Activated CD8-positive, alpha-beta memory T cell treated with anti-CD3 and anti-CD28 coated beads, Interleukin-2, amount 10 ng/mL, durations not matched to agents 7 days and 5 days (primary cell): Measurements from ENCODE around the gene PIGL. TPM values are rescaled to one million over a fixed set of nuclear protein-coding genes. Genes with fewer than 3 reads are reported as not detected.
A peak's percentile ranks its signal among the peaks of the same experiment; 100 is the strongest.

Experiments
- ATAC-seq: fragments of 150-1000 bp; cut with Tn5 transposase; one replicate; pipeline ENCODE4 v1.10.0; 2021; ENCODE audit warnings: moderate library complexity
- CTCF ChIA-PET: fragments of 350-600 bp; sonication (Branson Sonifier 250); formaldehyde crosslinking; loops from one replicate; lab custom pipeline; 2021; ENCODE audit warnings: antibody characterized with exemption; lab: Charles Lee
- DNase-seq: peaks from one replicate; pipeline ENCODE4 v3.0.0-alpha.2; 2020
- H3K27ac Mint-ChIP-seq: one replicate; pipeline ENCODE4 v1.8.0; 2021; ENCODE audit warnings: mild to moderate bottlenecking, mixed read lengths
- H3K27me3 Mint-ChIP-seq: one replicate; pipeline ENCODE4 v1.8.0; 2021; ENCODE audit warnings: mixed read lengths
- H3K36me3 Mint-ChIP-seq: one replicate; pipeline ENCODE4 v1.8.0; 2021; ENCODE audit warnings: mild to moderate bottlenecking, mixed read lengths
- H3K4me1 Mint-ChIP-seq: one replicate; pipeline ENCODE4 v1.8.0; 2021; ENCODE audit warnings: mixed read lengths
- H3K4me3 Mint-ChIP-seq: one replicate; pipeline ENCODE4 v1.8.0; 2021; ENCODE audit warnings: mild to moderate bottlenecking, moderate library complexity, mixed read lengths
- H3K9me3 Mint-ChIP-seq: one replicate; pipeline ENCODE4 v1.8.0; 2022; ENCODE audit warnings: low read depth, mixed read lengths
- microRNA-seq: library from miRNA; unstranded; fragments of <30 nt; microRNA quantifications from one replicate; pipeline ENCODE4 v1.2.0, GENCODE V29; 2022
- total RNA-seq, 2 experiments: library from RNA; stranded (reverse); gene quantifications; one replicate each; pipeline ENCODE4 v1.2.3, GENCODE V29; 2021

Gene PIGL
- total RNA-seq, 2 experiments from 2014 or later: 27.9 to 37.6 TPM

DNA sequence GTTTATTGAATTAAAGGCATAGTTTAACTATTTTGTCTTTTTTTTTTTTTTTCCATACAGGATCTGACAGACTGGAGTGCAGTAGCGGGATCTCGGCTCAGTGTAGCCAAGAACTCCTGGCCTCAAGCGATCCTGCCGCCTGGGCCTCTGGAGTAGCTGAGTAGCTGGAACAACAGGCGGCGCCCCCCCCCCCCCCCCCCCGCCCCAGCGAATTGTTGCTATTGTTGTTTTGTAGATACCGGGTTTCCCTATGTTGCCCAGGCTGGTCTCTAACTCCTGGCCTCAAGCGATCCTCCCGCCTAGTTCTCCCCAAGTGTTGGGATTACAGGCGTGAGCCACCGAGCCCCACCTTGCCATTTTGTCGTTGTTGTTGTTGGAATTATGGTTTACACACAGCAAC lies 137.6 kb downstream of the PIGL start:
- DNase-seq (no peak), ATAC-seq (no peak)
- Mint-ChIP-seq H3K27me3 (peaks cover 23% of the 10 kb centered on the region), H3K9me3 (no peaks in the 10 kb centered on the region), H3K27ac (no peak overlapping the region), H3K36me3 (no peaks in the 10 kb centered on the region), H3K4me1 (peaks cover 21% of the 10 kb centered on the region), H3K4me3 (peak overlapping the region; percentile 24)
- CTCF ChIA-PET: interaction anchor here (1.8 kb wide), 1 partner anchor 9 kb away, joined by 9 read pairs; no protein-coding TSS in a partner anchor

DNA sequence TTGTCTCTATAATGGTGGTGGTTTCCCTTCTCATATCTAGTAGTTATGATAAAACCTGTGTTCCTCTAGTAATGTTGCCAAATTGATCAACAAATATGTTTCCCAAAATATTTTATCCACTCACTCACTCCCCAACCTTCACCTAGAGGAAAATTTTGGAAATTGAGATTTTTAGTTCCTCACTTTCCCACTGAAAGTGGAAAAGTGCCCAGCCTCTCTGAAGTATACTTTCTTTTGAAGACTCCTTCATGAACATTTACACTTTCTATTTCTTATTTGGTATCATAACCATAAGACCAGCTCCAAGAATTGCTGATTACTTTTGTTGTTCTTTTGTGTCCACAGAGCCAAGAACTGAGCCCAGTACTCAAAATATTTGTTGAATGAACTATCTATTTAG lies 141.4 kb downstream of the PIGL start:
- Mint-ChIP-seq H3K4me1 (peaks cover 11% of the 10 kb centered on the region), H3K27ac (no peak overlapping the region), H3K4me3 (no peak overlapping the region), H3K9me3 (no peaks in the 10 kb centered on the region), H3K36me3 (no peaks in the 10 kb centered on the region), H3K27me3 (peaks cover 18% of the 10 kb centered on the region)
- CTCF ChIA-PET: interaction anchor here (1.2 to 1.9 kb wide), 3 partner anchors 56 to 163 kb away, joined by 3 to 5 read pairs (median 3); no protein-coding TSS in a partner anchor
- DNase-seq (no peak), ATAC-seq (no peak)

- H3K9me3 Mint-ChIP-seq: no peaks in the 10 kb centered on the region
- CTCF ChIA-PET: interaction anchor here (5.3 to 9.6 kb wide), 2 partner anchors 10 to 160 kb away, joined by 64 to 81 read pairs; partner anchors contain the start of gene CENPV
- H3K4me3 Mint-ChIP-seq: no peak overlapping the region
- no peaks in the 10 kb centered on the region for H3K36me3 Mint-ChIP-seq
- H3K4me1 Mint-ChIP-seq: peaks cover 8% of the 10 kb centered on the region
- DNase-seq: no peak
- ATAC-seq: no peak
- peaks cover 11% of the 10 kb centered on the region for H3K27me3 Mint-ChIP-seq
- no peak overlapping the region for H3K27ac Mint-ChIP-seq
Measured at GRCh38 chr17:16361874-16362273, 144.9 kb downstream of the PIGL start.

DNA sequence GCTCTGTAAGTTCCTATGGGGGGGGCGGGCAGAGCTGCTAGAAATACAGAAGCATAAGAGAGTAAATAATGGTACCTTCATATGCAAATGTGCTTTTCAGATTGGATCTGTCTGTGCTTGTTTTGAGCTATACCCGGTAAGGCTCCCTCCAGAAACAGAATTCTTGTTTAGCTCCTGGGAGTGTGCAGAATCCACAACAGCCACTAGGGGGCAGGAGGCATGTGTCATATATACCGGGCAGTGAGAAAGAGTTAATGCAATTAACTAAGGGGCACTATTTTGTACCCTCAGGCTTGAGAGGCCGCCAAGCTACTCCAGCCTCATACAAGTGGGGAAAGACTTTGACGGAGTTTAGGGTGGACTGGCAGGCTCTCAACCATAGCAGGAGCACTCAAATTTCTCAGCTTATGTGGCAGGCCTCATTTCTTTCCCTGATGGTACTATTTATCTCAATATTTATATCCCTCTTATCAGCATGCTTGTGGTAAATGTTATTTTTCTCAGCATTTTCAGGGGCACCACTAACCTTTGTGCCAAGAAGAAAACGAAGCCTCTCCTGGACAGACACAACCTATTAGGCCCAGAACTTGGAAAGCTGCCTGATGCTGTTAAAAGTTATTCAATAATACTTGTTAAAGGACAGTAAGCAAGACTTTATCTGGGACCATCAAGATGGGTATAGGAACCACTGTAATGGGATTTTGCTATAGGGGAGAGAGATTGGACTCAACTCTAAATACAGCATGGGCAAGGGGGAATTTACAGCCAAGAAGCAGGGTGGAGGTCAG lies 146.9 kb downstream of the PIGL start:
- DNase-seq (peak; percentile 86), ATAC-seq (peak; percentile 96)
- Mint-ChIP-seq H3K4me1 (peaks cover 7% of the 10 kb centered on the region), H3K36me3 (no peaks in the 10 kb centered on the region), H3K27me3 (peaks cover 2% of the 10 kb centered on the region), H3K27ac (no peak overlapping the region), H3K9me3 (no peaks in the 10 kb centered on the region), H3K4me3 (no peak overlapping the region)
- CTCF ChIA-PET: interaction anchor here (0.6 to 9.6 kb wide), 55 partner anchors 9 to 297 kb away, joined by 3 to 81 read pairs (median 4); partner anchors contain the start of genes CENPV, NCOR1, TRPV2 and UBB

GRCh38 chr17:16364625-16365024 lies 147.6 kb downstream of the PIGL start:
- Mint-ChIP-seq H3K27me3 (peaks cover 2% of the 10 kb centered on the region), H3K9me3 (no peaks in the 10 kb centered on the region), H3K27ac (no peak overlapping the region), H3K4me3 (no peak overlapping the region), H3K36me3 (no peaks in the 10 kb centered on the region), H3K4me1 (peaks cover 7% of the 10 kb centered on the region)
- no peak for DNase-seq
- no peak for ATAC-seq
- CTCF ChIA-PET: interaction anchor here (0.6 to 9.6 kb wide), 33 partner anchors 9 to 239 kb away, joined by 3 to 81 read pairs (median 6); partner anchors contain the start of genes CENPV, TRPV2 and UBB

- CTCF ChIA-PET: interaction anchor here (2.2 kb wide), 1 partner anchor 43 kb away, joined by 8 read pairs; the partner anchor contains the start of gene TRPV2
- DNase-seq (no peak), ATAC-seq (no peak)
- H3K27ac Mint-ChIP-seq: no peak overlapping the region
- H3K9me3 Mint-ChIP-seq: no peaks in the 10 kb centered on the region
- no peaks in the 10 kb centered on the region for H3K4me1 Mint-ChIP-seq
- no peaks in the 10 kb centered on the region for H3K27me3 Mint-ChIP-seq
- H3K36me3 Mint-ChIP-seq: no peaks in the 10 kb centered on the region
- no peak overlapping the region for H3K4me3 Mint-ChIP-seq
Measured at GRCh38 chr17:16371742-16372141, 154.7 kb downstream of the PIGL start.

- Mint-ChIP-seq H3K9me3 (no peaks in the 10 kb centered on the region), H3K4me3 (no peak overlapping the region), H3K27me3 (no peaks in the 10 kb centered on the region), H3K36me3 (no peaks in the 10 kb centered on the region), H3K27ac (no peak overlapping the region), H3K4me1 (no peaks in the 10 kb centered on the region)
- DNase-seq (no peak), ATAC-seq (no peak)
- CTCF ChIA-PET: interaction anchor here (2.9 kb wide), 1 partner anchor 10 kb away, joined by 17 read pairs; no protein-coding TSS in a partner anchor
Measured at GRCh38 chr17:16374146-16374938, 157.3 kb downstream of the PIGL start.

Small RNA genes within 50 kb of the gene (microRNA-seq; reads per million reads assigned to microRNA genes)
- gene MIR1288: not detected

Other genes with a start within 250 kb of the PIGL start
- gene ZSWIM7, start 217.5 kb upstream of the PIGL start, total RNA-seq: 10 to 100 TPM in 1 of 2 experiments, 1 to 10 TPM in 1; 8.8 to 10.3 TPM
- gene TTC19, start 217.4 kb upstream of the PIGL start, total RNA-seq: 10 to 100 TPM; 32.6 to 33.1 TPM
- 100 to 1,000 TPM; 166 to 175 TPM for gene NCOR1, start 1.7 kb upstream of the PIGL start, total RNA-seq
- 10 to 100 TPM; 17.2 to 20.4 TPM for gene CENPV, start 136.3 kb downstream of the PIGL start, total RNA-seq
- 1,000 to 10,000 TPM; 1,297 to 1,567 TPM for gene UBB, start 163.9 kb downstream of the PIGL start, total RNA-seq
- gene TRPV2, start 198.4 kb downstream of the PIGL start, total RNA-seq: 100 to 1,000 TPM; 124 to 129 TPM